SK-N-SH (cell line): Measurements from ENCODE around the gene OR13C3. TPM values are rescaled to one million over a fixed set of nuclear protein-coding genes. Genes with fewer than 3 reads are reported as not detected.

Experiments
- CTCF ChIA-PET: fragments of 300-600, 350-600 bp; formaldehyde crosslinking; extraction: SDS; loops from one replicate; lab custom pipeline; 2021; lab: Yijun Ruan, JAX
- POLR2A ChIA-PET: fragments of 350-600 bp; sonication (Branson Sonifier 250); formaldehyde crosslinking; extraction: SDS; loops from one replicate; lab custom pipeline; 2020; ENCODE audit warnings: antibody characterized with exemption, inconsistent platforms; lab: Yijun Ruan, JAX
- DNase-seq: peaks from one replicate; pipeline ENCODE4 v3.0.0; 2012
- H2AFZ ChIP-seq: fragments of 200-600 bp; sonication (generic); 2 replicates; pipeline ENCODE4 v1.8.1; 2016; ENCODE audit warnings: antibody characterized with exemption, mild to moderate bottlenecking, low read depth
- H3F3A ChIP-seq: fragments of 200-600 bp; sonication (generic); replicated peaks from 2 replicates; pipeline ENCODE3; 2016; ENCODE audit warnings: antibody characterized with exemption, mild to moderate bottlenecking; ENCODE audit not compliant: insufficient read depth
- H3K27ac ChIP-seq, 2 experiments: fragments of 200-500 bp in 1 of 2; fragments of 200-600 bp in 1 of 2; sonication (Bioruptor generic) in 1 of 2; sonication (generic), shearing (Covaris generic) in 1 of 2; 2 replicates each; pipeline versions ENCODE4 v1.5.1 to v1.6.1; 2014 to 2016; ENCODE audit warnings: low read depth in 2 of 2, inconsistent platforms in 1 of 2, low read length in 1 of 2, mild to moderate bottlenecking in 1 of 2, mixed read lengths in 1 of 2
- H3K27me3 ChIP-seq: fragments of 200-600 bp; sonication (generic), shearing (Covaris generic); 2 replicates; pipeline ENCODE4 v1.6.1; 2016; ENCODE audit warnings: mixed run types; ENCODE audit not compliant: insufficient read depth
- H3K36me3 ChIP-seq, 2 experiments: fragments of 200-500 bp in 1 of 2; fragments of 200-600 bp in 1 of 2; sonication (Bioruptor generic) in 1 of 2; sonication (generic) in 1 of 2; replicated peaks in 1 of 2; 2 replicates each; pipeline versions ENCODE3 to v1.5.1; 2014 to 2016; ENCODE audit warnings: low read length in 1 of 2, mild to moderate bottlenecking in 1 of 2; ENCODE audit not compliant: insufficient read depth in 2 of 2, control insufficient read depth in 1 of 2
- H3K4me1 ChIP-seq, 2 experiments: fragments of 200-500 bp in 1 of 2; fragments of 200-600 bp in 1 of 2; sonication (Bioruptor generic) in 1 of 2; sonication (generic), shearing (Covaris generic) in 1 of 2; 2 replicates each; pipeline versions ENCODE4 v1.5.1 to v1.6.1; 2014 to 2016; ENCODE audit warnings: low read depth in 1 of 2, low read length in 1 of 2, mixed run types in 1 of 2; ENCODE audit not compliant: insufficient read depth in 2 of 2, control insufficient read depth in 1 of 2
- H3K4me2 ChIP-seq: fragments of 200-600 bp; sonication (generic), shearing (Covaris generic); 2 replicates; pipeline ENCODE4 v1.6.1; 2017; ENCODE audit warnings: mixed run types
- H3K4me3 ChIP-seq, 2 experiments: fragments of 200-500 bp in 1 of 2; fragments of 200-600 bp in 1 of 2; sonication (Bioruptor generic) in 1 of 2; sonication (generic), shearing (Covaris generic) in 1 of 2; 2 replicates each; pipeline versions ENCODE4 v1.5.1 to v1.8.1; 2014 to 2016; ENCODE audit warnings: low read depth in 2 of 2, inconsistent platforms in 1 of 2, low read length in 1 of 2, mild to moderate bottlenecking in 1 of 2, mixed read lengths in 1 of 2, moderate library complexity in 1 of 2
- H3K79me2 ChIP-seq: fragments of 200-600 bp; sonication (generic); 2 replicates; pipeline ENCODE4 v1.8.1; 2017; ENCODE audit warnings: mild to moderate bottlenecking; ENCODE audit not compliant: insufficient read depth
- H3K9ac ChIP-seq: fragments of 200-600 bp; sonication (generic); 2 replicates; pipeline ENCODE4 v1.6.1; 2017; ENCODE audit warnings: mixed run types
- H3K9me2 ChIP-seq: fragments of 200-600 bp; sonication (generic); 2 replicates; pipeline ENCODE4 v1.6.1; 2017; ENCODE audit warnings: mixed run types
- H3K9me3 ChIP-seq: fragments of 200-600 bp; sonication (generic); 2 replicates; pipeline ENCODE4 v1.6.1; 2017; ENCODE audit warnings: mixed run types, mild to moderate bottlenecking, moderate library complexity
- H4K20me1 ChIP-seq: fragments of 200-600 bp; sonication (generic); 2 replicates; pipeline ENCODE4 v1.6.1; 2017; ENCODE audit warnings: mild to moderate bottlenecking, mixed run types; ENCODE audit not compliant: insufficient read depth
- CHD2 ChIP-seq: fragments of 150-350 bp; IDR thresholded peaks from 2 replicates; pipeline ENCODE4 v1.6.1; 2018; ENCODE audit warnings: low read length; ENCODE audit not compliant: partially characterized antibody
- EP300 ChIP-seq, 2 experiments: IDR thresholded peaks; 2 replicates each; pipeline versions ENCODE4 v1.4.0 to v1.6.1; 2012; ENCODE audit warnings: borderline replicate concordance in 1 of 2, low read depth in 1 of 2, low read length in 1 of 2
- FOSL2 ChIP-seq: IDR thresholded peaks from 2 replicates; pipeline ENCODE4 v1.4.0; 2012; ENCODE audit warnings: low read depth, mild to moderate bottlenecking, moderate library complexity, borderline replicate concordance
- FOXJ3 ChIP-seq: sonication (generic); formaldehyde crosslinking; IDR thresholded peaks from 2 replicates; pipeline ENCODE4 v1.5.1; 2020; ENCODE audit warnings: mild to moderate bottlenecking, missing genetic modification reagents
- GATA2 ChIP-seq: sonication (generic); formaldehyde crosslinking; IDR thresholded peaks from 2 replicates; pipeline ENCODE4 v1.5.0; 2020; ENCODE audit warnings: mild to moderate bottlenecking, missing genetic modification reagents
- JUND ChIP-seq: IDR thresholded peaks from 2 replicates; pipeline ENCODE4 v1.4.0; 2012
- MXI1 ChIP-seq: IDR thresholded peaks from 2 replicates; pipeline ENCODE4 v1.6.1; 2012; ENCODE audit warnings: mild to moderate bottlenecking, low read depth, low read length, improper control_type of control experiment
- NRF1 ChIP-seq: IDR thresholded peaks from 2 replicates; pipeline ENCODE4 v1.6.1; 2012; ENCODE audit warnings: low read depth, mild to moderate bottlenecking, low read length
- PBX3 ChIP-seq: IDR thresholded peaks from 2 replicates; pipeline ENCODE4; 2012
- RAD21 ChIP-seq: IDR thresholded peaks from 2 replicates; pipeline ENCODE4 v1.6.1; 2012; ENCODE audit warnings: mild to moderate bottlenecking, low read length
- RXRA ChIP-seq: IDR thresholded peaks from 2 replicates; pipeline ENCODE4 v1.4.0; 2012; ENCODE audit warnings: low read depth, mild to moderate bottlenecking, borderline replicate concordance
- SIN3A ChIP-seq: IDR thresholded peaks from 2 replicates; pipeline ENCODE4 v1.6.1; 2012; ENCODE audit warnings: low read depth, mild to moderate bottlenecking, low read length, moderate library complexity, borderline replicate concordance
- TAF1 ChIP-seq: IDR thresholded peaks from 2 replicates; pipeline ENCODE4 v1.6.1; 2012; ENCODE audit warnings: low read depth, mild to moderate bottlenecking, low read length, moderate library complexity, borderline replicate concordance
- TEAD4 ChIP-seq: IDR thresholded peaks from 2 replicates; pipeline ENCODE4 v1.4.0; 2012; ENCODE audit warnings: mild to moderate bottlenecking, borderline replicate concordance; ENCODE audit not compliant: insufficient read depth
- USF2 ChIP-seq: fragments of 150-350 bp; IDR thresholded peaks from 2 replicates; pipeline ENCODE4 v1.6.1; 2017; ENCODE audit warnings: antibody characterized with exemption, low read length, low read depth, borderline replicate concordance
- WGBS: methylation state at CpG from one replicate; pipeline ENCODE4 v1.1.6; 2017; ENCODE audit warnings: low lambda C conversion rate; 5-methylcytosine and 5-hydroxymethylcytosine counted together
- polyA plus RNA-seq, 3 experiments: library from polyadenylated mRNA; depleted of rRNA; stranded (reverse); fragments of >200 nt; gene quantifications; 2 replicates each; pipeline ENCODE4 v1.2.3, GENCODE V29; 2012
- TF ChIP-seq, protein P1 (sequence below): IDR thresholded peaks from 2 replicates; pipeline ENCODE4 v1.4.0; 2012; ENCODE audit warnings: low read depth, borderline replicate concordance

OR13C3 gene
- polyA plus RNA-seq, 1 of the 3 experiments (the other 2 are of a cell fraction) = not detected

DNA sequence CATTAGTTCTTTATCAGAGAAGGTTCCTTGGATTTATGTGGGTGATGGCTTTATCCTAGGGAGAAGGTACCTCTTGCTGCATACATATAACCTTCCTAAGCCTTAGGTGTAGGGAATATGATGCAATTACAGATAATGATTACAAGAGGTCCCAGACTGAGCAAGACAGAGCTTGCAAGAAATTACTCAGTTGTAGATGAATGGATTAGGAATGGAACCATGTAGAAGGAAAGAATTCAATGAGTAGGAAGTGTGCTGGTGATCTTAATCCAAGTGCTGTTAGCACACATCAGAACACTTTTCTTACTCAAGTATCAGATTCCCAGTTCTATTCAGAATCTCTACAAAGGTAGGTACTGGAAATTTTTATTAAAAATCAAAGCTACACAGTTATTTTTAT, 30.1 kb downstream of the OR13C3 start:
- H2AFZ ChIP-seq = no peak overlapping the region
- no peaks in the 10 kb centered on the region for H3F3A ChIP-seq
- H3K4me1 ChIP-seq = no peaks in the 10 kb centered on the region
- no peak overlapping the region for H3K27ac ChIP-seq
- H3K4me3 ChIP-seq = no peak overlapping the region
- H3K79me2 ChIP-seq = no peaks in the 10 kb centered on the region
- H3K36me3 ChIP-seq = no peaks in the 10 kb centered on the region
- ChIA-PET CTCF (no interaction called here), POLR2A (no interaction called here)
- no peaks in the 10 kb centered on the region for H4K20me1 ChIP-seq
- TF ChIP-seq TAF1 (no peak), JUND (no peak), GATA2 (no peak), SIN3A (no peak)
- H3K9me3 ChIP-seq = no peaks in the 10 kb centered on the region
- no peak overlapping the region for H3K9ac ChIP-seq
- no peak for DNase-seq
- no peaks in the 10 kb centered on the region; the same call in 1 of the 2 replicates for H3K27me3 ChIP-seq
- H3K4me2 ChIP-seq = no peak overlapping the region
- no peaks in the 10 kb centered on the region for H3K9me2 ChIP-seq

GRCh38 chr9:104503963-104504362, 32.7 kb downstream of the OR13C3 start, which contains the start of gene OR13F1:
Gene OR13F1, plus strand, starts transcription at chr9:104504263. Its CDS starts 0 bp downstream, at chr9:104504263.
- H3F3A ChIP-seq = no peaks in the 10 kb centered on the region
- no peak within 1 kb of the TSS for H3K4me2 ChIP-seq
- no peaks in the 10 kb centered on the region for H3K9me3 ChIP-seq
- DNase-seq = no peak
- 13% methylated on average over 5 of the region's 5 CpGs for WGBS
- TF ChIP-seq MXI1 (no peak), SIN3A (no peak), RXRA (no peak), TAF1 (no peak), FOXJ3 (CRISPR knock-in tag) (no peak), TEAD4 (no peak), FOSL2 (no peak), USF2 (no peak), CHD2 (no peak), EP300 (IDR thresholded peaks at IDR 0.05; ENCODE audit: borderline replicate concordance in 1 of 2, low read depth in 1 of 2, low read length in 1 of 2) (no peak), GATA2 (no peak), RAD21 (no peak), PBX3 (no peak), JUND (no peak), NRF1 (no peak)
- TF ChIP-seq, protein P1, sequence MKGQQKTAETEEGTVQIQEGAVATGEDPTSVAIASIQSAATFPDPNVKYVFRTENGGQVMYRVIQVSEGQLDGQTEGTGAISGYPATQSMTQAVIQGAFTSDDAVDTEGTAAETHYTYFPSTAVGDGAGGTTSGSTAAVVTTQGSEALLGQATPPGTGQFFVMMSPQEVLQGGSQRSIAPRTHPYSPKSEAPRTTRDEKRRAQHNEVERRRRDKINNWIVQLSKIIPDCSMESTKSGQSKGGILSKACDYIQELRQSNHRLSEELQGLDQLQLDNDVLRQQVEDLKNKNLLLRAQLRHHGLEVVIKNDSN = no peak
- H2AFZ ChIP-seq = no peak within 1 kb of the TSS
- no peak within 1 kb of the TSS for H3K4me3 ChIP-seq
- no peak within 1 kb of the TSS for H3K27ac ChIP-seq
- no peaks in the 10 kb centered on the region for H4K20me1 ChIP-seq
- H3K9me2 ChIP-seq = no peaks in the 10 kb centered on the region
- H3K79me2 ChIP-seq = no peaks in the 10 kb centered on the region
- H3K9ac ChIP-seq = no peak within 1 kb of the TSS
- POLR2A ChIA-PET = no interaction called here
- H3K27me3 ChIP-seq = no peaks in the 10 kb centered on the region; the same call in 1 of the 2 replicates
- H3K4me1 ChIP-seq = no peaks in the 10 kb centered on the region
- no peaks in the 10 kb centered on the region for H3K36me3 ChIP-seq
- CTCF ChIA-PET = no interaction called here
